Calu3 (cell line): ENCODE measurements around the gene KREMEN1. TPM values are rescaled to one million over a fixed set of nuclear protein-coding genes. Genes with fewer than 3 reads are reported as not detected.
A peak's percentile ranks its signal among the peaks of the same experiment; 100 is the strongest.

Experiments used
- BruUV-seq: library from RNA; stranded (reverse); fragments of 400-500 nt; replicated peaks from 2 replicates; lab custom pipeline; 2021; lab: Mats Ljungman, UMichigan
- CTCF ChIA-PET: fragments of 300-600 bp; sonication (Branson Sonifier 250); formaldehyde crosslinking; loops from one replicate; lab custom pipeline; 2022; ENCODE audit warnings: antibody characterized with exemption; lab: Charles Lee
- DNase-seq: peaks from one replicate; pipeline ENCODE4 v3.0.0; 2022
- H3K27ac Mint-ChIP-seq: one replicate; pipeline ENCODE4 v1.8.0; 2022; ENCODE audit warnings: mixed read lengths; ENCODE audit not compliant: unreplicated experiment
- H3K27me3 Mint-ChIP-seq: one replicate; pipeline ENCODE4 v1.8.0; 2022; ENCODE audit warnings: mixed read lengths; ENCODE audit not compliant: unreplicated experiment
- H3K36me3 Mint-ChIP-seq: one replicate; pipeline ENCODE4 v1.8.0; 2022; ENCODE audit warnings: mild to moderate bottlenecking, moderate library complexity, mixed read lengths; ENCODE audit not compliant: insufficient read depth, unreplicated experiment
- H3K4me1 Mint-ChIP-seq: one replicate; pipeline ENCODE4 v1.8.0; 2022; ENCODE audit warnings: mild to moderate bottlenecking, low read depth, mixed read lengths; ENCODE audit not compliant: unreplicated experiment
- H3K4me3 Mint-ChIP-seq: one replicate; pipeline ENCODE4 v1.8.0; 2022; ENCODE audit warnings: mild to moderate bottlenecking, low read depth, moderate library complexity, mixed read lengths; ENCODE audit not compliant: unreplicated experiment
- H3K9me3 Mint-ChIP-seq: one replicate; pipeline ENCODE4 v1.8.0; 2022; ENCODE audit warnings: low read depth, mixed read lengths; ENCODE audit not compliant: unreplicated experiment
- CTCF ChIP-seq: fragments of 200-600 bp; IDR thresholded peaks from one replicate; pipeline ENCODE4 v1.8.0; 2022; ENCODE audit warnings: antibody characterized with exemption; ENCODE audit not compliant: unreplicated experiment
- intact Hi-C: fragments of 100-400 bp; cut with micrococcal nuclease; formaldehyde crosslinking; loops from one replicate; pipeline ENCODE4 v1.10.0; 2022; ENCODE audit not compliant: unreplicated experiment
- total RNA-seq: library from RNA; stranded (reverse); gene quantifications from 2 replicates; pipeline ENCODE4 v1.2.3, GENCODE V29; 2022

The KREMEN1 gene
- total RNA-seq, 1 experiment from 2014 or later, result 2.8 TPM

DNA sequence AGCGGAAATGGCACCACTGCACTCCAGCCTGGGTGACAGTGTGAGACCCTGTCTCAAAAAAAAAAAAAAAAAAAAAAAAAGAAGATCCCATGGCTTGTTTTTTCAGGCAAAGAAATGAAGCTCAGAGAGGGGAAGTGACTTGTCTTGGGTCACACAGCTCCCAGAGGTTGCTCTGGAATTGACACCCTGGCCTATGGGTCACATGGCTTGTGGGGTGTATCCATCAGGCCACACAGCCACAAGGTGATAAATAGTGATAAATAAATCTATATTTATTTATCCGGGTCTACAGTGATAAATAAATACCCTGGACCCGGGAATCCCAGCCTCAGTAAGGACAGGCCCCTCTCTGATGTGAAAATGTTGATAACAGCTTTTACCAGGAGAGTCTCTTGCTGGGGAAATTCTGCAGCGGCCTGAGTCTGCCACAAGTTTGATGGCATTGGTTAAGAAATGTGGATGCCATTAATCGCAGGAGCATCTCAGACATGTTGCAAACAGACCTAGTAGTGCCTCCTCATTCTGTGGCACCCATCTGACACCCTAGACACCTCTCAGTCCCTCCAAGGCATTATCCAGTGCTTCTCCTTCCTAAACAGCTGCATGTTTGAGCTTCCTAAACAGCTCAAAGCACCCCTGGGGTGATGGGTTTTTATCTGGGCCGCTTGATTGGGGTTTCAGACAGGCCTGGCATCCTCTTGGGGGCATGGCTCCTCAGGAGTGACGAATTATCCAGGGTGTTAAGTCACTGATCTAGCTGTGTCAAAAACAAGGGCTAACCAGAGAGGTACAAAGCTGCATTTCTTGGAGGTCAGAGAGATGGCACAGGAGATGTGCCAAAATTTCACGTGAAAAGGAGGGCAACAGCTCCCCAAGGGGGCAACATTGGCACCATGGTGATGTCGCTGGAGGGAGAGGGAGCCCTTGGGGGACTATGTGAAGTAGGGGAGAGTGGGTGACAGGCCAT lies 130.9 kb downstream of the KREMEN1 start:
- no peak for TF ChIP-seq CTCF
- no peaks in the 10 kb centered on the region for H3K9me3 Mint-ChIP-seq
- CTCF ChIA-PET, result no interaction called here
- no peak overlapping the region for H3K4me3 Mint-ChIP-seq
- H3K36me3 Mint-ChIP-seq, result peaks cover 6% of the 10 kb centered on the region
- DNase-seq, result no peak
- H3K27me3 Mint-ChIP-seq, result peaks cover 73% of the 10 kb centered on the region
- no peaks in the 10 kb centered on the region for H3K4me1 Mint-ChIP-seq
- intact Hi-C loops, result loop anchor here (2.0 kb wide), 1 partner anchor 41 kb away; no protein-coding TSS in a partner anchor
- no TSS peak for BruUV-seq
- no peak overlapping the region for H3K27ac Mint-ChIP-seq

DNA sequence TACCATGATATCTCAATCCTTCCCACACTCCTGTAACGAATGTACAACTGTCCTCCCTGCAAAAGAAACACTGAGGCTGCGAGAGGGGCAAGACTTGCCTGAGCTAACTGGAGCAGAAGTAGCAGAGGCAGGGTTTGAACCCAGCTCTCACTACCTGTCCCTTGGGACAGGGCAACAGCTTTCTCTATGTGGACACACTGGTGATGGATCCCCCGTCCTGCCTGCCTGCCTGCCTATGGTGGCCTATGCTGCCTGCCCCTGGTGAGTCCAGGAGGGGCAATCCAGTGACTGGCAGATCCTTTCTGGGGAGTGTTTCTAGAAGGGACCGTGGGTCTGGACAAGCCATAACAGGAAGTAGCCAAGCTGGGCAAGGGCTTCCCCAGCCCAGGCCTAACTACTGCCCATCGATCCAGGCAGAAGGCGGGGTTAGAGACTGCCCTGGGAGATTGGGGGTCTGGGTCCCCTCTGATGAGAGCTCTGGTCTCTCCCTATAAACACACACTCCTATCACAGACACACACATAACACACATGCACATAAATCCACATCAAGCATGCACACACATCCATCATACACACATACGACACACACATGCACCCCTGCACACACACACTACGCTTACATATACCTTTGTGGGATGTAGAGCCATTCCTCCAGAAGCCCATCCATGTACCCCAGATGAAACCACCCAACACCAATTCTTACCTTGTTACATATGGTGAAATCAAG lies 131.8 kb downstream of the KREMEN1 start:
- peak overlapping the region; percentile 45 for H3K4me3 Mint-ChIP-seq
- no peak for DNase-seq

GRCh38 chr22:29205252-29205593 lies 132.4 kb downstream of the KREMEN1 start:
- intact Hi-C loops, result no loop called here
- H3K9me3 Mint-ChIP-seq, result no peaks in the 10 kb centered on the region
- H3K27me3 Mint-ChIP-seq, result peaks cover 80% of the 10 kb centered on the region
- H3K4me1 Mint-ChIP-seq, result no peaks in the 10 kb centered on the region
- H3K4me3 Mint-ChIP-seq, result peak overlapping the region; percentile 45
- BruUV-seq, result no TSS peak
- peaks cover 6% of the 10 kb centered on the region for H3K36me3 Mint-ChIP-seq
- no peak overlapping the region for H3K27ac Mint-ChIP-seq
- DNase-seq, result no peak
- CTCF ChIA-PET, result interaction anchor here (1.1 kb wide), 2 partner anchors 14 to 40 kb away, joined by 3 to 4 read pairs; no protein-coding TSS in a partner anchor
- TF ChIP-seq CTCF, result no peak

More for the DNA sequence above, 131.8 kb downstream of the KREMEN1 start:
- H3K4me1 Mint-ChIP-seq, result no peaks in the 10 kb centered on the region
- TF ChIP-seq CTCF, result no peak
- H3K27me3 Mint-ChIP-seq, result peaks cover 80% of the 10 kb centered on the region
- intact Hi-C loops, result no loop called here
- BruUV-seq, result no TSS peak
- H3K36me3 Mint-ChIP-seq, result peaks cover 6% of the 10 kb centered on the region
- no peaks in the 10 kb centered on the region for H3K9me3 Mint-ChIP-seq
- CTCF ChIA-PET, result no interaction called here
- no peak overlapping the region for H3K27ac Mint-ChIP-seq

GRCh38 chr22:29205594-29206371 lies 132.9 kb downstream of the KREMEN1 start, which contains the start of gene EMID1:
Gene EMID1 (plus strand): TSS chr22:29205896. CDS start chr22:29206039, 143 bp downstream.
- intact Hi-C loops, result no loop called here
- no peaks in the 10 kb centered on the region for H3K9me3 Mint-ChIP-seq
- peak within 1 kb of the TSS; percentile 69 for H3K4me3 Mint-ChIP-seq
- no peak for TF ChIP-seq CTCF
- H3K27me3 Mint-ChIP-seq, result peaks cover 80% of the 10 kb centered on the region
- BruUV-seq, result no TSS peak
- peak; percentile 52 for DNase-seq
- H3K4me1 Mint-ChIP-seq, result no peaks in the 10 kb centered on the region
- CTCF ChIA-PET, result interaction anchor here (1.1 kb wide), 2 partner anchors 14 to 40 kb away, joined by 3 to 4 read pairs; no protein-coding TSS in a partner anchor
- H3K36me3 Mint-ChIP-seq, result peaks cover 6% of the 10 kb centered on the region
- no peak within 1 kb of the TSS for H3K27ac Mint-ChIP-seq
